Measurements from ENCODE around the gene KMT2C.

KMT2C gene

GRCh38 chr7:152202056-152202455 is 233.7 kb downstream of the KMT2C start:
- Histone ChIP-seq H3K4me1 (ENCODE audit: insufficient read depth, low read length) (no peaks in the 10 kb centered on the region), H3K27me3 (ENCODE audit: insufficient read depth, low read length) (no peaks in the 10 kb centered on the region), H3K9me3 (ENCODE audit: low read length) (no peaks in the 10 kb centered on the region), H3K4me3 (ENCODE audit: low read length) (no peak overlapping the region), H2AFZ (ENCODE audit: low read depth, low read length) (no peak overlapping the region), H3K36me3 (ENCODE audit: insufficient read depth, low read length) (peaks cover 45% of the 10 kb centered on the region)

GRCh38 chr7:152200395-152200794 is 235.4 kb downstream of the KMT2C start:
- no peaks in the 10 kb centered on the region for H3K9me3 ChIP-seq (ENCODE audit: low read length)
- H3K27me3 ChIP-seq (ENCODE audit: insufficient read depth, low read length) = no peaks in the 10 kb centered on the region
- no peak overlapping the region for H3K4me3 ChIP-seq (ENCODE audit: low read length)
- peaks cover 51% of the 10 kb centered on the region for H3K36me3 ChIP-seq (ENCODE audit: insufficient read depth, low read length)
- H3K4me1 ChIP-seq (ENCODE audit: insufficient read depth, low read length) = no peaks in the 10 kb centered on the region
- H2AFZ ChIP-seq (ENCODE audit: low read depth, low read length) = no peak overlapping the region

GRCh38 chr7:152196391-152196790 is 239.4 kb downstream of the KMT2C start:
- Histone ChIP-seq H2AFZ (ENCODE audit: low read depth, low read length) (no peak overlapping the region), H3K27me3 (ENCODE audit: insufficient read depth, low read length) (no peaks in the 10 kb centered on the region), H3K9me3 (ENCODE audit: low read length) (no peaks in the 10 kb centered on the region), H3K4me3 (ENCODE audit: low read length) (no peak overlapping the region), H3K4me1 (ENCODE audit: insufficient read depth, low read length) (no peaks in the 10 kb centered on the region), H3K36me3 (ENCODE audit: insufficient read depth, low read length) (peaks cover 64% of the 10 kb centered on the region)

GRCh38 chr7:152193880-152194279 is 241.9 kb downstream of the KMT2C start:
- Histone ChIP-seq H3K4me1 (ENCODE audit: insufficient read depth, low read length) (no peaks in the 10 kb centered on the region), H2AFZ (ENCODE audit: low read depth, low read length) (no peak overlapping the region), H3K27me3 (ENCODE audit: insufficient read depth, low read length) (no peaks in the 10 kb centered on the region), H3K9me3 (ENCODE audit: low read length) (no peaks in the 10 kb centered on the region), H3K36me3 (ENCODE audit: insufficient read depth, low read length) (peaks cover 73% of the 10 kb centered on the region), H3K4me3 (ENCODE audit: low read length) (no peak overlapping the region)

GRCh38 chr7:152189061-152189460 is 246.7 kb downstream of the KMT2C start:
- no peaks in the 10 kb centered on the region for H3K27me3 ChIP-seq (ENCODE audit: insufficient read depth, low read length)
- H3K4me1 ChIP-seq (ENCODE audit: insufficient read depth, low read length) = no peaks in the 10 kb centered on the region
- no peaks in the 10 kb centered on the region for H3K9me3 ChIP-seq (ENCODE audit: low read length)
- no peak overlapping the region for H3K4me3 ChIP-seq (ENCODE audit: low read length)
- peaks cover 84% of the 10 kb centered on the region for H3K36me3 ChIP-seq (ENCODE audit: insufficient read depth, low read length)
- H2AFZ ChIP-seq (ENCODE audit: low read depth, low read length) = no peak overlapping the region

- Histone ChIP-seq H3K4me1 (ENCODE audit: insufficient read depth, low read length) (no peaks in the 10 kb centered on the region), H3K4me3 (ENCODE audit: low read length) (no peak overlapping the region), H3K27me3 (ENCODE audit: insufficient read depth, low read length) (no peaks in the 10 kb centered on the region), H3K9me3 (ENCODE audit: low read length) (peaks cover 2% of the 10 kb centered on the region), H2AFZ (ENCODE audit: low read depth, low read length) (no peak overlapping the region), H3K36me3 (ENCODE audit: insufficient read depth, low read length) (peaks cover 75% of the 10 kb centered on the region)
Measured at GRCh38 chr7:152185558-152185957, 250.2 kb downstream of the KMT2C start.

GRCh38 chr7:152180587-152180986 is 255.2 kb downstream of the KMT2C start:
- Histone ChIP-seq H3K9me3 (ENCODE audit: low read length) (peaks cover 2% of the 10 kb centered on the region), H3K4me1 (ENCODE audit: insufficient read depth, low read length) (no peaks in the 10 kb centered on the region), H2AFZ (ENCODE audit: low read depth, low read length) (no peak overlapping the region), H3K4me3 (ENCODE audit: low read length) (no peak overlapping the region), H3K36me3 (ENCODE audit: insufficient read depth, low read length) (peaks cover 80% of the 10 kb centered on the region), H3K27me3 (ENCODE audit: insufficient read depth, low read length) (no peaks in the 10 kb centered on the region)

GRCh38 chr7:152180048-152180447 is 255.8 kb downstream of the KMT2C start:
- Histone ChIP-seq H3K9me3 (ENCODE audit: low read length) (peaks cover 2% of the 10 kb centered on the region), H3K4me3 (ENCODE audit: low read length) (no peak overlapping the region), H3K27me3 (ENCODE audit: insufficient read depth, low read length) (no peaks in the 10 kb centered on the region), H3K4me1 (ENCODE audit: insufficient read depth, low read length) (no peaks in the 10 kb centered on the region), H2AFZ (ENCODE audit: low read depth, low read length) (no peak overlapping the region), H3K36me3 (ENCODE audit: insufficient read depth, low read length) (peaks cover 77% of the 10 kb centered on the region)

- no peak overlapping the region for H2AFZ ChIP-seq (ENCODE audit: low read depth, low read length)
- no peaks in the 10 kb centered on the region for H3K4me1 ChIP-seq (ENCODE audit: insufficient read depth, low read length)
- no peak overlapping the region for H3K4me3 ChIP-seq (ENCODE audit: low read length)
- H3K9me3 ChIP-seq (ENCODE audit: low read length) = peaks cover 2% of the 10 kb centered on the region
- H3K36me3 ChIP-seq (ENCODE audit: insufficient read depth, low read length) = peaks cover 79% of the 10 kb centered on the region
- H3K27me3 ChIP-seq (ENCODE audit: insufficient read depth, low read length) = no peaks in the 10 kb centered on the region
Measured at GRCh38 chr7:152178405-152179058, 257.3 kb downstream of the KMT2C start.

- Histone ChIP-seq H3K9me3 (ENCODE audit: low read length) (peaks cover 2% of the 10 kb centered on the region), H3K36me3 (ENCODE audit: insufficient read depth, low read length) (peaks cover 73% of the 10 kb centered on the region), H3K4me3 (ENCODE audit: low read length) (no peak overlapping the region), H3K4me1 (ENCODE audit: insufficient read depth, low read length) (no peaks in the 10 kb centered on the region), H2AFZ (ENCODE audit: low read depth, low read length) (no peak overlapping the region), H3K27me3 (ENCODE audit: insufficient read depth, low read length) (no peaks in the 10 kb centered on the region)
Measured at GRCh38 chr7:152177681-152178404, 258.0 kb downstream of the KMT2C start.

GRCh38 chr7:152176797-152177196 is 259.0 kb downstream of the KMT2C start:
- no peaks in the 10 kb centered on the region for H3K4me1 ChIP-seq (ENCODE audit: insufficient read depth, low read length)
- H3K36me3 ChIP-seq (ENCODE audit: insufficient read depth, low read length) = peaks cover 73% of the 10 kb centered on the region
- peaks cover 2% of the 10 kb centered on the region for H3K9me3 ChIP-seq (ENCODE audit: low read length)
- H3K4me3 ChIP-seq (ENCODE audit: low read length) = no peak overlapping the region
- H3K27me3 ChIP-seq (ENCODE audit: insufficient read depth, low read length) = no peaks in the 10 kb centered on the region
- H2AFZ ChIP-seq (ENCODE audit: low read depth, low read length) = no peak overlapping the region

GRCh38 chr7:152173372-152174070 is 262.3 kb downstream of the KMT2C start:
- Histone ChIP-seq H3K4me3 (ENCODE audit: low read length) (no peak overlapping the region), H2AFZ (ENCODE audit: low read depth, low read length) (no peak overlapping the region), H3K4me1 (ENCODE audit: insufficient read depth, low read length) (no peaks in the 10 kb centered on the region), H3K36me3 (ENCODE audit: insufficient read depth, low read length) (peaks cover 69% of the 10 kb centered on the region), H3K27me3 (ENCODE audit: insufficient read depth, low read length) (no peaks in the 10 kb centered on the region), H3K9me3 (ENCODE audit: low read length) (no peaks in the 10 kb centered on the region)

GRCh38 chr7:152162287-152162686 is 273.5 kb downstream of the KMT2C start:
- H3K4me1 ChIP-seq (ENCODE audit: insufficient read depth, low read length) = no peaks in the 10 kb centered on the region
- no peaks in the 10 kb centered on the region for H3K9me3 ChIP-seq (ENCODE audit: low read length)
- H3K4me3 ChIP-seq (ENCODE audit: low read length) = no peak overlapping the region
- peaks cover 85% of the 10 kb centered on the region for H3K36me3 ChIP-seq (ENCODE audit: insufficient read depth, low read length)
- no peaks in the 10 kb centered on the region for H3K27me3 ChIP-seq (ENCODE audit: insufficient read depth, low read length)
- no peak overlapping the region for H2AFZ ChIP-seq (ENCODE audit: low read depth, low read length)

All from neuron (in vitro differentiated cells).